Activated B cell treated with CpG ODN at 0.5 μM for 24 hours (primary cell): ENCODE measurements around the gene RPS27L. TPM values are rescaled to one million over a fixed set of nuclear protein-coding genes. Genes with fewer than 3 reads are reported as not detected.

ENCODE experiments used
- ATAC-seq: fragments of 200-7000 bp; cut with Tn5 transposase; one replicate; pipeline ENCODE4 v1.10.0; 2021; ENCODE audit warnings: low read depth, mild to moderate bottlenecking, moderate library complexity
- CTCF ChIA-PET: fragments of 350-600 bp; sonication (Branson Sonifier 250); formaldehyde crosslinking; loops from one replicate; lab custom pipeline; 2021; ENCODE audit warnings: antibody characterized with exemption; lab: Charles Lee
- POLR2A ChIA-PET: fragments of 350-600 bp; sonication (Branson Sonifier 250); formaldehyde crosslinking; loops from one replicate; lab custom pipeline; 2021; ENCODE audit warnings: antibody characterized with exemption; lab: Charles Lee
- DNase-seq: peaks from one replicate; pipeline ENCODE4 v3.0.0; 2022
- H3K27ac Mint-ChIP-seq: one replicate; pipeline ENCODE4 v1.8.0; 2020; ENCODE audit warnings: mixed read lengths
- H3K27me3 Mint-ChIP-seq: one replicate; pipeline ENCODE4 v1.8.0; 2021; ENCODE audit warnings: mixed read lengths
- H3K36me3 Mint-ChIP-seq: one replicate; pipeline ENCODE4 v1.8.0; 2021; ENCODE audit warnings: low read depth, mixed read lengths
- H3K4me1 Mint-ChIP-seq: one replicate; pipeline ENCODE4 v1.8.0; 2021; ENCODE audit warnings: mixed read lengths
- H3K4me3 Mint-ChIP-seq: one replicate; pipeline ENCODE4 v1.8.0; 2020; ENCODE audit warnings: mild to moderate bottlenecking, mixed read lengths
- H3K9me3 Mint-ChIP-seq: one replicate; pipeline ENCODE4 v1.8.0; 2020; ENCODE audit warnings: mixed read lengths
- intact Hi-C: fragments of 100-400 bp; cut with micrococcal nuclease; formaldehyde crosslinking; loops from one replicate; pipeline ENCODE4 v1.15.1; 2024
- total RNA-seq: library from RNA; stranded (reverse); gene quantifications from 2 replicates; pipeline ENCODE4 v1.2.3, GENCODE V29; 2022
- TF ChIP-seq, protein P1 (sequence below): fragments of 200-600 bp; IDR thresholded peaks from one replicate; pipeline ENCODE4 v1.8.0; 2022; ENCODE audit warnings: antibody characterized with exemption, mild to moderate bottlenecking

Gene RPS27L
- total RNA-seq, 1 donor from 2014 or later, result 70.8 TPM

- no peaks in the 10 kb centered on the region for H3K4me1 Mint-ChIP-seq
These were observed 44.4 kb downstream of the RPS27L start for GRCh38 chr15:63112871-63113270.

DNA sequence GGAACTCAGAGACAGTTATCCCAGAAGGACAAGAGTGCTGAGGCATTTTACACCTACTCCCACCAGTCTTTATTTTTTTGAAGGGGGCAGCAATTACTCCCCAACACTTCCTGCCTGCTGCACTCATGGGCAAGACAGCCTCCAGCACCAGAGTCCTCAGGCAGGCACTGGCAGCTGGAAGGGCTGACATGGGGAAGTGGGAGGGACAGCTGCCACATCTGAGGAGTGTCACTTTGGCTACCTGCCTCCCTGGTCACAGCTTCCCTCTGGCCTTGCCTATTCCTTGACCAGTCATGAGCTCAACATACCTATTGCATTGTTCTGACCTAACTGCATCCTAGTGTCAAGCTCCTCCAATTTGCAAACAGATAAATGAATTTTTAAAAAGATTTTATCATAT, 45.8 kb downstream of the RPS27L start:
- DNase-seq, result no peak
- POLR2A ChIA-PET, result no interaction called here
- no peak for ATAC-seq
- Mint-ChIP-seq H3K4me1 (no peaks in the 10 kb centered on the region), H3K27me3 (peaks cover 5% of the 10 kb centered on the region), H3K27ac (no peak overlapping the region), H3K9me3 (no peaks in the 10 kb centered on the region), H3K36me3 (no peaks in the 10 kb centered on the region), H3K4me3 (no peak overlapping the region)
- intact Hi-C loops, result no loop called here
- CTCF ChIA-PET, result no interaction called here
- TF ChIP-seq, protein P1, sequence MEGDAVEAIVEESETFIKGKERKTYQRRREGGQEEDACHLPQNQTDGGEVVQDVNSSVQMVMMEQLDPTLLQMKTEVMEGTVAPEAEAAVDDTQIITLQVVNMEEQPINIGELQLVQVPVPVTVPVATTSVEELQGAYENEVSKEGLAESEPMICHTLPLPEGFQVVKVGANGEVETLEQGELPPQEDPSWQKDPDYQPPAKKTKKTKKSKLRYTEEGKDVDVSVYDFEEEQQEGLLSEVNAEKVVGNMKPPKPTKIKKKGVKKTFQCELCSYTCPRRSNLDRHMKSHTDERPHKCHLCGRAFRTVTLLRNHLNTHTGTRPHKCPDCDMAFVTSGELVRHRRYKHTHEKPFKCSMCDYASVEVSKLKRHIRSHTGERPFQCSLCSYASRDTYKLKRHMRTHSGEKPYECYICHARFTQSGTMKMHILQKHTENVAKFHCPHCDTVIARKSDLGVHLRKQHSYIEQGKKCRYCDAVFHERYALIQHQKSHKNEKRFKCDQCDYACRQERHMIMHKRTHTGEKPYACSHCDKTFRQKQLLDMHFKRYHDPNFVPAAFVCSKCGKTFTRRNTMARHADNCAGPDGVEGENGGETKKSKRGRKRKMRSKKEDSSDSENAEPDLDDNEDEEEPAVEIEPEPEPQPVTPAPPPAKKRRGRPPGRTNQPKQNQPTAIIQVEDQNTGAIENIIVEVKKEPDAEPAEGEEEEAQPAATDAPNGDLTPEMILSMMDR, result no peak

More at GRCh38 chr15:63112871-63113270, 44.4 kb downstream of the RPS27L start:
- no peaks in the 10 kb centered on the region for H3K9me3 Mint-ChIP-seq
- H3K27me3 Mint-ChIP-seq, result peaks cover 5% of the 10 kb centered on the region
- ChIA-PET POLR2A (no interaction called here), CTCF (no interaction called here)
- H3K27ac Mint-ChIP-seq, result no peak overlapping the region
- no peaks in the 10 kb centered on the region for H3K36me3 Mint-ChIP-seq
- no peak overlapping the region for H3K4me3 Mint-ChIP-seq
- intact Hi-C loops, result no loop called here
- DNase-seq (no peak), ATAC-seq (no peak)
- TF ChIP-seq, protein P1, result no peak

GRCh38 chr15:63110428-63111026, 46.8 kb downstream of the RPS27L start:
- H3K36me3 Mint-ChIP-seq, result no peaks in the 10 kb centered on the region
- TF ChIP-seq, protein P1, result no peak
- H3K4me1 Mint-ChIP-seq, result no peaks in the 10 kb centered on the region
- peaks cover 8% of the 10 kb centered on the region for H3K27me3 Mint-ChIP-seq
- H3K4me3 Mint-ChIP-seq, result no peak overlapping the region
- H3K9me3 Mint-ChIP-seq, result no peaks in the 10 kb centered on the region
- POLR2A ChIA-PET, result no interaction called here
- DNase-seq (no peak), ATAC-seq (no peak)
- H3K27ac Mint-ChIP-seq, result no peak overlapping the region
- CTCF ChIA-PET, result no interaction called here
- intact Hi-C loops, result no loop called here

GRCh38 chr15:63109920-63110319, 47.4 kb downstream of the RPS27L start:
- Mint-ChIP-seq H3K36me3 (no peaks in the 10 kb centered on the region), H3K27me3 (peaks cover 13% of the 10 kb centered on the region), H3K4me3 (no peak overlapping the region), H3K4me1 (no peaks in the 10 kb centered on the region), H3K27ac (no peak overlapping the region), H3K9me3 (no peaks in the 10 kb centered on the region)
- ChIA-PET POLR2A (no interaction called here), CTCF (interaction anchor here (1.0 kb wide), 1 partner anchor 11 kb away, joined by 4 read pairs; no protein-coding TSS in a partner anchor)
- TF ChIP-seq, protein P1, result no peak
- DNase-seq, result no peak
- intact Hi-C loops, result no loop called here
- ATAC-seq, result no peak

GRCh38 chr15:63109498-63109897, 47.8 kb downstream of the RPS27L start:
- ChIA-PET POLR2A (no interaction called here), CTCF (interaction anchor here (1.0 kb wide), 1 partner anchor 11 kb away, joined by 4 read pairs; no protein-coding TSS in a partner anchor)
- TF ChIP-seq, protein P1, result no peak
- Mint-ChIP-seq H3K27ac (no peak overlapping the region), H3K4me3 (no peak overlapping the region), H3K4me1 (no peaks in the 10 kb centered on the region), H3K36me3 (no peaks in the 10 kb centered on the region), H3K9me3 (no peaks in the 10 kb centered on the region), H3K27me3 (peaks cover 14% of the 10 kb centered on the region)
- ATAC-seq, result no peak
- no peak for DNase-seq
- intact Hi-C loops, result no loop called here
